ENCODE results near the gene KREMEN1.

Gene KREMEN1

GRCh38 chr22:29208879-29209623 lies 136.2 kb downstream of the KREMEN1 start:
- no peak for FAIRE-seq

GRCh38 chr22:29209624-29209929 lies 136.7 kb downstream of the KREMEN1 start:
- no peak for FAIRE-seq

GRCh38 chr22:29211066-29211465 lies 138.2 kb downstream of the KREMEN1 start:
- FAIRE-seq = no peak

GRCh38 chr22:29211466-29211865 lies 138.6 kb downstream of the KREMEN1 start:
- no peak for FAIRE-seq

GRCh38 chr22:29212743-29213142 lies 139.9 kb downstream of the KREMEN1 start:
- no peak for FAIRE-seq

GRCh38 chr22:29213493-29213892 lies 140.7 kb downstream of the KREMEN1 start:
- no peak for FAIRE-seq

- no peak for FAIRE-seq
These were observed 141.4 kb downstream of the KREMEN1 start for GRCh38 chr22:29214232-29214631.

GRCh38 chr22:29215012-29215860 lies 142.4 kb downstream of the KREMEN1 start:
- no peak for FAIRE-seq

GRCh38 chr22:29216011-29216872 lies 143.4 kb downstream of the KREMEN1 start:
- no peak for FAIRE-seq

- FAIRE-seq = no peak
These were observed 144.2 kb downstream of the KREMEN1 start for GRCh38 chr22:29216873-29217666.
